ENCODE measurements around the gene EXOC4.

EXOC4 gene

DNA sequence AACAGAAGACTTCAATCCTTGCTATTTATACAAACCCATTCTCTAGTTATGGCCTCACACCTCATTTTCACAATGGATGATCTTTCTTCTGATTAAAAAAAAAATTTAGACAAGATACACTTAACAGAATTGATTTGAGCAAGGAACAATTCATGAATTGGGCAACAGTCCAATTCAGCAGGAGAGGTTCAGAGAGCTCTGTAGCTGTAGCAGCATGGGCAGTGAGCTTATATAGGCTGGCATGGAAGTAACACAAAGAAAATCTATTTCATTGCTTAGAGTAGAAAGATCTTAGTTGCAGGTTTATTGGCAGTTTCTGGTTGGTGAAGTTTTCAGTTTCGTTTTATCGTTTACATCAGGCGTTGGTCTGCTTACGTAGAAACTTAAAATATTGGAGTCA lies 851.3 kb downstream of the EXOC4 start:
- H3K9me2 ChIP-seq (replicated peaks; ENCODE audit: control insufficient read depth, low read length), result no peaks in the 10 kb centered on the region
- no peak overlapping the region for H3K4me3 ChIP-seq (ENCODE audit: low read length)
- TF ChIP-seq EZH2phosphoT487 (IDR thresholded peaks at IDR 0.05; ENCODE audit: borderline replicate concordance, low read length), result no peak
- TF ChIP-seq, protein P1, sequence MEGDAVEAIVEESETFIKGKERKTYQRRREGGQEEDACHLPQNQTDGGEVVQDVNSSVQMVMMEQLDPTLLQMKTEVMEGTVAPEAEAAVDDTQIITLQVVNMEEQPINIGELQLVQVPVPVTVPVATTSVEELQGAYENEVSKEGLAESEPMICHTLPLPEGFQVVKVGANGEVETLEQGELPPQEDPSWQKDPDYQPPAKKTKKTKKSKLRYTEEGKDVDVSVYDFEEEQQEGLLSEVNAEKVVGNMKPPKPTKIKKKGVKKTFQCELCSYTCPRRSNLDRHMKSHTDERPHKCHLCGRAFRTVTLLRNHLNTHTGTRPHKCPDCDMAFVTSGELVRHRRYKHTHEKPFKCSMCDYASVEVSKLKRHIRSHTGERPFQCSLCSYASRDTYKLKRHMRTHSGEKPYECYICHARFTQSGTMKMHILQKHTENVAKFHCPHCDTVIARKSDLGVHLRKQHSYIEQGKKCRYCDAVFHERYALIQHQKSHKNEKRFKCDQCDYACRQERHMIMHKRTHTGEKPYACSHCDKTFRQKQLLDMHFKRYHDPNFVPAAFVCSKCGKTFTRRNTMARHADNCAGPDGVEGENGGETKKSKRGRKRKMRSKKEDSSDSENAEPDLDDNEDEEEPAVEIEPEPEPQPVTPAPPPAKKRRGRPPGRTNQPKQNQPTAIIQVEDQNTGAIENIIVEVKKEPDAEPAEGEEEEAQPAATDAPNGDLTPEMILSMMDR (IDR thresholded peaks at IDR 0.05; ENCODE audit: low read depth, low read length, poor library complexity, severe bottlenecking), result no peak
- no peaks in the 10 kb centered on the region for H3K4me1 ChIP-seq (ENCODE audit: control insufficient read depth, low read length)
- H3K27ac ChIP-seq (ENCODE audit: low read depth, low read length), result no peak overlapping the region
- no peaks in the 10 kb centered on the region for H3K36me3 ChIP-seq (ENCODE audit: control insufficient read depth, low read length)
- no peaks in the 10 kb centered on the region for H3K79me2 ChIP-seq (ENCODE audit: control insufficient read depth, low read length)
- H3K27me3 ChIP-seq (ENCODE audit: control insufficient read depth, low read length), result no peaks in the 10 kb centered on the region
- no peaks in the 10 kb centered on the region for H3F3A ChIP-seq (ENCODE audit: control insufficient read depth, insufficient read depth)
- no peaks in the 10 kb centered on the region for H3K9me3 ChIP-seq (ENCODE audit: control insufficient read depth, insufficient read depth, low read length)
- no peak overlapping the region for H3K4me2 ChIP-seq (ENCODE audit: low read length)
- H4K20me1 ChIP-seq (ENCODE audit: control insufficient read depth, insufficient read depth, low read depth, low read length), result no peaks in the 10 kb centered on the region

DNA sequence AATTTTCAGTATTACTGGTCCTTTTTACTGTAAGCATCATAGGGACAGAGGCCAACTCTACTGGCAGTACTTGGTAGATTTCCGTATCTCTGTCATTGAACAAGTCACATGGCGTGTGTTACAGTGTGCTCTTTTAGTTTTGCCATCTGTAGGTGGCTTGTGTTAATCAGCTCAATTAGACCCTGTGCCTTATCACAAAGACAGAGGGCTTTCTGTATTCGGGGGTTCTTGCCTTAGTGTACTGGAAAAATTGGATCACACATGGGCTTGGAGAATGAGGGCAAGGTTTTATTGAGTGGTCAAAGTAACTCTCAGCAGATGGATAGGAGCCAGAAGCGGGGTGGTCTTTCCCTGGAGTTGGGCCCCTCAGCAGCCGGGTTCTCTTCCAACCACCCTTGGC lies 853.0 kb downstream of the EXOC4 start:
- H3K9me3 ChIP-seq (ENCODE audit: control insufficient read depth, insufficient read depth, low read length), result no peaks in the 10 kb centered on the region
- TF ChIP-seq, protein P1 (IDR thresholded peaks at IDR 0.05; ENCODE audit: low read depth, low read length, poor library complexity, severe bottlenecking), result no peak
- no peak for TF ChIP-seq EZH2phosphoT487 (IDR thresholded peaks at IDR 0.05; ENCODE audit: borderline replicate concordance, low read length)
- no peaks in the 10 kb centered on the region for H3K36me3 ChIP-seq (ENCODE audit: control insufficient read depth, low read length)

DNA sequence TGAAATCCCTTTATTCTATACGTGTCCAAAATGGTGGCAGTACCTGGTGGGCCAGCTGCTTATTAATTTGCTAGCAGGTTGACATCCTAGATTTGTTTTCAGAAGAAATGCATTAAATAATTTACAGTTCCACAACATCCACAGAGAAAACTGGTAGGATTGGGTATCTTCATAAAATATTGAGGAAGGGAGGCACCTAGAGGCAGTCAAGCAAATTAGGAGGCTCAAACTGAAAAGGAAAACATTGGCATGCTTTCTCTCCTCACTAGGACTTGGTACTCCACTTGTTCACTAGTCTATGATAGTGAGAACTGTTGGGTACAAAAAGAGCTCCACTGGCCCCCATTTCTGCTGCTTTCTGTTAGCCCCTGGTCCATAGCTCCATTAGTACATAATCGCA lies 855.9 kb downstream of the EXOC4 start:
- no peaks in the 10 kb centered on the region for H4K20me1 ChIP-seq (ENCODE audit: control insufficient read depth, insufficient read depth, low read depth, low read length)
- no peak overlapping the region for H3K4me2 ChIP-seq (ENCODE audit: low read length)
- no peaks in the 10 kb centered on the region for H3K36me3 ChIP-seq (ENCODE audit: control insufficient read depth, low read length)
- H3K4me3 ChIP-seq (ENCODE audit: low read length), result no peak overlapping the region
- H3K79me2 ChIP-seq (ENCODE audit: control insufficient read depth, low read length), result no peaks in the 10 kb centered on the region
- H3K9me3 ChIP-seq (ENCODE audit: control insufficient read depth, insufficient read depth, low read length), result no peaks in the 10 kb centered on the region
- TF ChIP-seq, protein P1 (IDR thresholded peaks at IDR 0.05; ENCODE audit: low read depth, low read length, poor library complexity, severe bottlenecking), result no peak
- no peak for TF ChIP-seq EZH2phosphoT487 (IDR thresholded peaks at IDR 0.05; ENCODE audit: borderline replicate concordance, low read length)
- H3K27me3 ChIP-seq (ENCODE audit: control insufficient read depth, low read length), result no peaks in the 10 kb centered on the region
- H3F3A ChIP-seq (ENCODE audit: control insufficient read depth, insufficient read depth), result no peaks in the 10 kb centered on the region
- H3K9me2 ChIP-seq (replicated peaks; ENCODE audit: control insufficient read depth, low read length), result no peaks in the 10 kb centered on the region
- no peak overlapping the region for H3K27ac ChIP-seq (ENCODE audit: low read depth, low read length)
- H3K4me1 ChIP-seq (ENCODE audit: control insufficient read depth, low read length), result no peaks in the 10 kb centered on the region

More for the DNA sequence above, 853.0 kb downstream of the EXOC4 start:
- Histone ChIP-seq H3K4me1 (ENCODE audit: control insufficient read depth, low read length) (no peaks in the 10 kb centered on the region), H4K20me1 (ENCODE audit: control insufficient read depth, insufficient read depth, low read depth, low read length) (no peaks in the 10 kb centered on the region), H3K4me3 (ENCODE audit: low read length) (no peak overlapping the region), H3K4me2 (ENCODE audit: low read length) (no peak overlapping the region), H3K27me3 (ENCODE audit: control insufficient read depth, low read length) (no peaks in the 10 kb centered on the region), H3F3A (ENCODE audit: control insufficient read depth, insufficient read depth) (no peaks in the 10 kb centered on the region), H3K27ac (ENCODE audit: low read depth, low read length) (no peak overlapping the region), H3K79me2 (ENCODE audit: control insufficient read depth, low read length) (no peaks in the 10 kb centered on the region), H3K9me2 (replicated peaks; ENCODE audit: control insufficient read depth, low read length) (no peaks in the 10 kb centered on the region)

DNA sequence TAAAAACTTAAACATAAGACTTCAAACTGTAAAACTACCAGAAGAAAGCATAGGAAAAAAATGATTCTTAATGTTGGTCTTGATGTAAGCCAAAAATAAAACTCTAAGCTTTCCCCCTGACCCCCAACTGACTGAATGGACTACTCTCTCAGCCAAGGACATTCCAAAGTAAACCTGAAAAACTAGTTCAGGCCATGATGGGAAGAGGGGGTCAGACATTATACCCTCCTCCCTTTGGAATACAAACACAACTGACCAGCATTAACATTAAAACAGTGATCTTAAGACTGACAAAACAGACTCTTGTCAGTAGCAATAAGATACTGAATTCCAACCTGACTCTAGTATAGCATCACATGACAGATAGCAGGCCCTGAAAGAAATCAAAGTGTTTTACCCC lies 860.8 kb downstream of the EXOC4 start:
- Histone ChIP-seq H3F3A (ENCODE audit: control insufficient read depth, insufficient read depth) (no peaks in the 10 kb centered on the region), H3K79me2 (ENCODE audit: control insufficient read depth, low read length) (no peaks in the 10 kb centered on the region), H4K20me1 (ENCODE audit: control insufficient read depth, insufficient read depth, low read depth, low read length) (no peaks in the 10 kb centered on the region), H3K9me3 (ENCODE audit: control insufficient read depth, insufficient read depth, low read length) (no peaks in the 10 kb centered on the region), H3K4me3 (ENCODE audit: low read length) (no peak overlapping the region), H3K9me2 (replicated peaks; ENCODE audit: control insufficient read depth, low read length) (no peaks in the 10 kb centered on the region), H3K27ac (ENCODE audit: low read depth, low read length) (no peak overlapping the region), H3K4me1 (ENCODE audit: control insufficient read depth, low read length) (no peaks in the 10 kb centered on the region), H3K4me2 (ENCODE audit: low read length) (no peak overlapping the region), H3K36me3 (ENCODE audit: control insufficient read depth, low read length) (no peaks in the 10 kb centered on the region), H3K27me3 (ENCODE audit: control insufficient read depth, low read length) (no peaks in the 10 kb centered on the region)
- no peak for TF ChIP-seq EZH2phosphoT487 (IDR thresholded peaks at IDR 0.05; ENCODE audit: borderline replicate concordance, low read length)
- TF ChIP-seq, protein P1 (IDR thresholded peaks at IDR 0.05; ENCODE audit: low read depth, low read length, poor library complexity, severe bottlenecking), result no peak

Measured in DOHH2 (cell line).